Bronchial epithelial cell (primary cell): ENCODE measurements around the gene PAK4. TPM values are rescaled to one million over a fixed set of nuclear protein-coding genes. Genes with fewer than 3 reads are reported as not detected.
"Not testable (repeated sequence)": the region's sequence is repeated elsewhere in the genome, so short reads cannot be mapped to it uniquely, and the experiment has no call there.

ENCODE experiments used
- DNase-seq: peaks from one replicate; pipeline ENCODE4 v3.0.0-alpha.2; 2010; ENCODE audit warnings: low read depth
- FAIRE-seq: peaks from 2 replicates; lab custom pipeline; 2011; peaks lifted over from hg19 to GRCh38; lab: Jason Lieb, UNC
- H3K27me3 ChIP-seq: 2 replicates; pipeline ENCODE4 v1.5.1; 2011; ENCODE audit warnings: low read length; ENCODE audit not compliant: control insufficient read depth, insufficient read depth
- H3K36me3 ChIP-seq: 2 replicates; pipeline ENCODE4 v1.5.1; 2011; ENCODE audit warnings: low read length; ENCODE audit not compliant: control insufficient read depth, insufficient read depth
- H3K4me3 ChIP-seq: 2 replicates; pipeline ENCODE4 v1.5.1; 2011; ENCODE audit warnings: mild to moderate bottlenecking, low read depth, low read length, control low read depth
- CTCF ChIP-seq: IDR thresholded peaks from 2 replicates; pipeline ENCODE4 v1.5.1; 2011; ENCODE audit warnings: mild to moderate bottlenecking, moderate library complexity, low read length, control low read depth, inconsistent platforms; ENCODE audit not compliant: insufficient read depth, severe bottlenecking
- total RNA-seq: library from RNA; depleted of rRNA; stranded (reverse); fragments of >200 nt; gene quantifications from 2 replicates; pipeline ENCODE4 v1.2.1, GENCODE V29; 2014

PAK4 gene
- total RNA-seq, 1 donor from 2014 or later = 4.5 TPM

DNA sequence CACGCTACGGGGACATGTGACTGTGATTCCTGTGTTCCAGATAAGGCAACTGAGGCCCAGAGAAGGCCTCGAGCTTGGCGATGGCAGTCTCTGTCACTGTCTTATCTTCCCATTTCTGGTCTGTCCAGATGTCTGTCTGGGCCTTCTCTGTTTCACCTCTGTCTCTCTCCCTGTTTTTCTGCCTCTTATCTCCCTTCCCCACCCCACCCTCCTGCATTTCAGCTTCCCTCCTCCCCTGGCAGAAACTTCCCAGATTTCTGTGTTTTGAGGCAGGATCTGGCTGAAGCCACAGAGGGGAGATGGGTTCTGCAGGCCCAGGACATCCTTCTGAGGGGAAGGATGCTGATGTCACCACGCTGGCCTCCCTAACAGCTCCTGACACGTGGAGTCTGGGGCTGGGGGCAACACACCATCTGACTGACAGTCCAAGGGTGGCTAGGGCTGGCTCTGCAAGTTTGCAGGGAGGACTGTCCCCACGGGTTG is 14.4 kb downstream of the PAK4 start:
- H3K27me3 ChIP-seq = no peaks in the 10 kb centered on the region
- no peak for DNase-seq
- H3K4me3 ChIP-seq = no peak overlapping the region
- no peak for TF ChIP-seq CTCF
- no peak for FAIRE-seq
- no peaks in the 10 kb centered on the region for H3K36me3 ChIP-seq

DNA sequence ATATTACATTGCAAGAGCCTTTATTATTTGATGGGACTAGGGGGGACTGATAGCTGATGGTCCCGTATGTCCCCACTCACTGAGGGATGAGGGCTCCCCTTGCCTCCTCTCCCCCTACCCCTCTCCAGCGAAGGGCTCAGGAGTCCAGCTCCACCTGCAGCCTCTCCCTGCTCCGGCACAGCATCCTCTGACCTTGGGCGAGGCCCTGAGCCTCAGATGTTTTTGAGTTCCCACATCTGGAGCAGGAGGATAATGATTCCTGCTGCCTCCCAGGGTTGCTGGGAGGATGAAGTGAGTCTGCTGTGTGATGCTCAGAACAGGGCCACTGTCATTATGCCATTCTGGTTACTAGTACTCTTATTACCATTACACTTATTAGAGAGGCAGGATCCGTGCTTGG is 15.0 kb downstream of the PAK4 start:
- Histone ChIP-seq H3K36me3 (no peaks in the 10 kb centered on the region), H3K4me3 (no peak overlapping the region), H3K27me3 (no peaks in the 10 kb centered on the region)
- no peak for FAIRE-seq
- TF ChIP-seq CTCF = no peak
- DNase-seq = no peak

DNA sequence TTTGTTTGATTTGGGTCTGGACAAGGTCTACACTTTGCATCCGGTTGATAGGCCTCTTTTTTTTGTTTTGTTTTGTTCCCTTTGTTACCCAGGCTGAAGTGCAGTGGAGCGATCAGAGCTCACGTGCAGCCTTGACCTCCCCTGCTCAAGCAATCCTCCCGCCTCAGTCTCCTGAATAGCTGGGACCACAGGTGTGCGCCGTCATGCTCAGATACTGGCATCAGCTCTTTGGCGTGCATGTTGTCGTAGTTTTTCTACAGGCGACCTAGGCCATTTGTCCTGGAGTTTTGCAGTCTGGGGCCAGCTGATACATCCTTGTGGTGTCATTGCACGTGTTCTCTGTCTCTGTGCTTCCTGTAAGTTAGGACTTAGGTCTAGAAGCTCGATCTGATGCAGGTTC is 16.3 kb downstream of the PAK4 start:
- no peak for FAIRE-seq
- Histone ChIP-seq H3K27me3 (no peaks in the 10 kb centered on the region), H3K4me3 (no peak overlapping the region), H3K36me3 (no peaks in the 10 kb centered on the region)
- no peak for TF ChIP-seq CTCF
- no peak for DNase-seq

- no peak for TF ChIP-seq CTCF
- Histone ChIP-seq H3K4me3 (no peak overlapping the region), H3K36me3 (no peaks in the 10 kb centered on the region), H3K27me3 (no peaks in the 10 kb centered on the region)
- no peak for DNase-seq
- peak; percentile 58 for FAIRE-seq
These were observed 17.0 kb downstream of the PAK4 start for GRCh38 chr19:39142630-39143029.

DNA sequence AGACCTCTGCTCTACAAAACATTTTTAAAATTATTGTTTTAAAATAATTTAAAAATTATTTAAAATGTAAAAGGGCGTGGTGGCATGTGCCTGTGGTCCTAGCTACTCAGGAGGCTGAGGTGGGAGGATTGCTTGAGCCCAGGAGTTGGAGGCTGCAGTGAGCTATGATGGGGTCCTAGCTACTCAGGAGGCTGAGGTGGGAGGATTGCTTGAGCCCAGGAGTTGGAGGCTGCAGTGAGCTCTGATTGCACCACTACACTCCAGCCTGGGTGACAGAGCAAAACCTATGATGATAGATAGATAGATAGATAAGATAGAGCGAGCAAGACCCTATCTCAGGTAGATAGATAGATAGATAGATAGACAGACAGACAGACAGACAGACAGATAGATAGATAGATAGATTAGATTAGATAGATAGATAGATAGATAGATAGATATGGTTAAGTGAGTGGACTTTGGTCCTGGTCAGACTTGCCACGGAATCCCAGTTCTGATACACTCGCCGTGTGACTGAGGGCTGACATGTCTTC is 18.2 kb downstream of the PAK4 start:
- not testable (repeated sequence) for FAIRE-seq, DNase-seq, H3K4me3 ChIP-seq, H3K36me3 ChIP-seq, H3K27me3 ChIP-seq

DNA sequence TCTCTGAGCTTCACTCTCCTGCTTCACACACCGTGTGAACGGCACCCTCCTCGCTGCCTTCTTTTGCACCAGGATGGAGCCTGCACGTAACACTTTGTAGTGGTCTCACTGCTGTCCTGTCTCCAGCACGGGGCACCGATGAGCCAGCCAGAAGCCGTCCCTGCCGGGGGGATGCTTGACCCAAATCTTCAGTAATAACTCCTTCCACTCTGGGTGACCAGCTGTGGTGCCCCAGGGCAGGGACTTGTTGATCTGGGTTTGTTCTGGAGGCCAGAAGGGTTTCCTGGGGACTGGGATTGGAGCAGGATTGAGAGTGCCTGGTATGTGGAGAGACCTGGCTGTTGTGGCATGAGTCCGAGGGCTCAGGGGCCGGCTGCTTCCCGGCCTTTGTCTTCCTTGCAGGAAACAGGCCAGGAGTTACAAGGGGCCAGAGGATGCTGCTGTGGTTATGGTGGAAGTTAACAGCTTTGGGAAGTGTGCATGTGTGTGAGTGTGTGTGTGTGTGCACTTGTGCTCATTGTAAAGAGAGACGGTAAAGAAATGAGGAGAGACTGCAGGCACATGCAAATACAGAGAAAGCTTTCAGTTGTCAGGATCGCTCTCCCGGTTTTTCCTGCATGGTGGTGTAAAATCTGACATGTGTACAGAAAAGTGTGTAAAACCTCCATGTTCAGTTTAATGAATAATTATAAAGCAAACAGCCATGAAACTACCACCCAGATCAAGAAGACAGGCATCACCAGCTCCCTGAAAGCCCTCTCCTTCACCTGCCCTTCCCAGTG is 18.9 kb downstream of the PAK4 start:
- no peak for TF ChIP-seq CTCF
- DNase-seq = no peak
- no peak overlapping the region for H3K4me3 ChIP-seq
- no peaks in the 10 kb centered on the region for H3K27me3 ChIP-seq
- FAIRE-seq = no peak
- no peaks in the 10 kb centered on the region for H3K36me3 ChIP-seq
